Measurements from ENCODE around the gene TSFM.
"Not testable (repeated sequence)": the region's sequence is repeated elsewhere in the genome, so short reads cannot be mapped to it uniquely, and the experiment has no call there.

TSFM gene

DNA sequence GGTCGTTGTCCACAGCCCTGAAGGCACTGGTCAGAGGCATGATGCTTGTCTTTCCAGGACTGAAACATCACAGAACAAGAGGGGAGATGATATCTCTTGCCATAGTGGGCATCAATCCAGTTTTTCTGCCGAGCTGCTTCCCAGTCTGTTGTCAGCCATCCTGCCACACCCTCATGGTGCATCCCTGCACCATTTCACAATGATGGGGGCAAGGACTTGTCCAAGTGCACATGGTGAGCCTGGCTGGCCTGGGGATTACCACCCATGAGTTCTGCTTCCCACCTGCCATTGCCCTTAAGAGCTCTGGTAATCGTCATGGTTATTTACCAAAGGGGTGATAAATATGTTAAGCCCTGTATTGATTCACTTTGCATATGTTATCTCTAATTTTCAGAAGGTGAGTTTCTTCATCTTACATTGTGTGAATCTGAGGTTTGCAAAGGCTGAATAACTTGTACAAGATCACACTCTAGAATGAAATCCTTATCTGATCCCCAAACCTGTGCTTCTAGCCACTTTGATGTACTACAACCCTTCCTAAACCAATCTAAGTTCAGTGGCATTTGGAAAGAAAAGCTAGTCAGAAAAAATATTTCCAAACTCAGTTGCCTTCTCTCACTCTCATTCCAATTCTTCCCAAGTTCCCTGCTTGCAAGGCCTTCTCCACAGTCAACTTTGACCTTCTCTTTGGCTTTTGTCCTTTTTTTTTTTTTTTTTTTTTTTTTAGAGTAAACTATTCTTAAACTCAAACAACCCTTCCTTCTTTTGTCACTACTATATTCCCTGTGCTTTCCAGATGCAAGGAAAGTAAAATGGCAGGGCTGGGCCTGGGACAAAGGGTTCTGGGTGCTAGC lies 33.6 kb downstream of the TSFM start:
- DNase-seq = no peak

DNA sequence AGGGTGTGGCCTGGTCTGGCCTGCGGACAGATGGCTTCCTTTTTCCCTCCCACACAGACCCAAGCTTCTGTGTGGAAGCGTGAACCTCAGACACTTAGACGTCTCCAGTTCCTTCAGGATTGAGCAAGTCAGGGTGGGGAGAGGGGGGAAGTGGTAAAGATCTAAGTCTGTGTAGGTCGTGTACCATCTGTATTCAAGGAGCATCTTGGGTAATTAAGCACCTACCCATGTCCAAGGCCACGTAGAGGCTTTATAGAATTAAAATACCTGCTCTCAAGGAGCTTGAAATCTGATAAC lies 34.2 kb downstream of the TSFM start:
- peak; percentile 74 to 79 (median 79) for DNase-seq

DNA sequence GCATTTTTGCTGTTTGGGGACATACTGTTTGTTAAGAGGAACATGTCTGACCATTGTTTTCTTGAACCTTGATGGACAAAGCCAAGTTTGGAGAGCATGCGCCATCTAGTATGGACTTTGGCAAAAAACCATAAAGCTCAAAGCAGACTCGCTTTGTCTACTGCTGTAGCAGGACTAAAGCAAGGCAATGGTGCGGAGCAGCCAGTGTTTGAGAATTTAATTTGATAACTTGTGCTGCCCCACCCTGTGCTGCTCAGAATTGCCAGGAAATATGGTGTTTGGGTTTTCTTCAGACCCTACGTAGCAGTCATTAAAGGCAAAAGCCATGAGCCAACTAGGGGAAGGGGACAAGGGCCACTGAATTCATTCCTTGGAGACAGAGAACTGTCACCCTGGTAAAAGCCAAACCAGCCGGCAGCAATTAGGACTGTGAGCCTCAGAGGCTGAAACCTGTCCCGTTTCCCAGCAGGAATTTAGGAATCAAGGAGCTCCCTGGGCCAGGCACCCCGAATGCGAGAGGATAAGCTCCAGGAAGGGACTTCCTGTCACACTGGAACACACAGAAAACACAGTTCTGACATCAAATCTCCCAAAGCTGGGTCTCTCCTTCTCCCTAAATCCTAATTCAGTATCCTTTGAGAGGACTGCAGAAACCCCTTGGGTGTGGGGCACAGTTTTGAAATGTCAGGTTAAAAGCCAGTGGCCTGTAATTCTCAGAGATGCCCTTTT lies 34.8 kb downstream of the TSFM start:
- DNase-seq = no peak

DNA sequence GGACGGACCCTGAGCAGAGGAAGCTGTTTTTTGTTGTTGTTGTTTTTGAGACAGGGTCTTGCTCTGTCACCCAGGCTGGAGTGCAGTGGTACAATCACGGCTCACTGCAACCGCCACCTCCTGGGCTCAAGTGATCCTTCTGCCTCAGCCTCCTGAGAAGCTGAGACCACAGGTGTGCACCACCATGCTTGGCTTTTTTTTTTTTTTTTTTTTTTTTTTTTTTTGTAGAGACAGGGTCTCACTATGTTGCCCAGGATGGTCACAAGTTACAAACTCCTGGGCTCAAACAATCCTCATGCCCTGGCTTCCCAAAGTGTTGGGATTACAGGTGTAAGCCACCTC lies 35.4 kb downstream of the TSFM start:
- DNase-seq = not testable (repeated sequence)

DNA sequence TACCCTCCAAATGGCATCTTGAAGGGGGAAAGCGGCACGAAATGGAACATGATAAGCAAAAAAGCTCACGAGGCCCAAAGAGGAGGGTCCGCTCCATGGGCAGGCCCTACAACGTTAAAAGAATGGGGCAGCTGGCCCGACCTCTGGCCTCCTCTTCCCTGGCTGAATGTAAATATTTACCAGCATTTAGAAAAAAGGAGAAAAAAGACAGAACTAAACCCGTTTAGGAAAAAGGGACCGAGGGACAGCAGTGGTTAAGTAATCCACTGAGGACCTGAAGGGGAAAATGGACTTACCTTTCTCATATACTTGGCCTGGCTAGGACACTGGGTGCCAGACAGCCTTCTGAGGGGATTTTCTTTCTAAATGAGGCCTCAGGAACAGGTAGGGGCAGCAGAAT lies 37.5 kb downstream of the TSFM start:
- DNase-seq = not testable (repeated sequence)

DNA sequence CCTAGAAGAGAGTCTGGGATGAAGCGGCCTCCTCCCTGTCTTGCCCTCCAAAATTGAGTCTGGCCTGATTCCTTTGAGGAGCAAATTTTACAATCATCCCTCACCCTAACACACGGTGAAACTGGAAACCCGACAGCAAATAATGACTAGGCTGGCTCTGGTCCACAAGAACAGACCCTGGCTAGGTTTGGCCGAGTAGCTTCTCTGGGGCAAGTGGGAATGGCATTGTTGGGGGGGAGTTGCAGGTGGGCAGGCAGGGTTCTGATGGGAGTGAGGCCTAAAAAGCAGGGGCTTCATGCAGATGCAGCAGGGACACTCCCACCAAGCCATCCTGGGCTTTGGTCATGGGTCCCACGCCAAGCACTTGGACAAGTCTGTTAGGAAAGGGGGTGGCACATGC lies 38.4 kb downstream of the TSFM start:
- not testable (repeated sequence) for DNase-seq

DNA sequence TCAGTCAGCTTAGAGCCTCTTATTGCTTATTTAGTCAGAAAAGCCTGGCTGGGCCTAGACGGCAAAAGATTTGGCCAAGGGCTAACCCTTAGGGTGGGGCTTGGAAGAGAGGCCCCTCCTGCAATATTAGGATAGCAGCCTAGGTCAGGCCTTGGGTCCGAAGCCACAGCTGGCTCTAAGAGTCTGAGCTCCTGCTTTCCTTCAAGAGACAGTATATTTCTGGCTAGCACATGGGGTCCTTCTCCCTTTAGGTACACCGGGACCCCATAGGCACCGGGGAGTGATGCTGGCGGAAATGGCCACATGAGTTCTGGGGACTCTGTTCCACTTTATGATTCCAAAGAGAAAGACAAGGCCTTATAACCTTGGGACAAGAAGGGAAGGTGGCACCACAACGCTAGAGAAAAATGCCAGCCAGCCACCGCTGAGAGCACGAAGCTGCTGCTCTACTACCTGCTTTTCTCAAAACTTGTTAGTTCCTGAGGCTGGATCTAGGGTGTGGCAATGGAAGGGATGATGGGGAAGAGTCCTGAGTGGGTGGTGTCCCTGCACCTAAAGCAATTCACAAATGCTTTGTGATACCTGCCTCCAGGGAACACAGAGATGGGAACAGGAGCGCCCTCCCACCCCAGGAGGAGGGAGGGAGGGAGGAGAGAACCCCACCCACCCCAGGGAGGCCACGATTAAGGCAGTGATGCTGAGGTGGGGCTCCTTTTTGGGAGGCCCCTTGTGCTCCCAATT lies 39.1 kb downstream of the TSFM start:
- no peak for DNase-seq

DNA sequence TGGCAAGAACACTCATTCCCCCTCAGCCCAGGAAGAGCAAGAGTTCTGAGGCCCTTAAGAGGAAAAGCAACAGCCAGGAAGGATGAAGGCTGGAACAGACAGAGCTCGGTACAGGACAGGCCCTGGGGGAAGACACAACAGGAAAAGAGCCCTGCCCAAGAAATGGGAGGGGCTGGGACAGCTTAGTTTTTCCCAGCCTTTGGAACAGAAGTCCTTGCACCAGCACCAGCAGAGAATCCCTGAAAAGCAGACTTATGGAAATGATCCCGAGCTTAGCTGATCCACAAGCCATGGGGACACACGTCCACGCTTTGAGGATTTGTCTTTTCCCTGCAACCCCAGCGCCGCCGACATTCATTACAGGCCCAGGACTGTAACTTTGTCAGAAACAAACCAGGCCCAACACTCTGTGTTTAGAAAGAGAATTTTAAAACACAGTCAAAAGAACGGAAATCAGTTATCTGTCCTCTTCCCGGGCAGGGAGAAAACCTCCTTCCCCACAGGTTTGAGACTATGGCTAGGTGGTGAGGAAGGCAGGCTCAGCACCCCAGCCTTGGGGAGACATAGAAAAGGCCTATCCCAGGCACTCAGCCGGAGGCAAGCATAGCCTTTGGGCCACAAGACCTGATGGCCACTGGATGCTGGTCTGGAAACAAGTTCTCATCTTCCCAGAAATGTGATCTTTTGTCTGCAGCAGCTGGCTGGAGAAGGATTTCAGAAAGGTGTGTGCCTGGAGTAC lies 40.0 kb downstream of the TSFM start:
- DNase-seq = no peak

DNA sequence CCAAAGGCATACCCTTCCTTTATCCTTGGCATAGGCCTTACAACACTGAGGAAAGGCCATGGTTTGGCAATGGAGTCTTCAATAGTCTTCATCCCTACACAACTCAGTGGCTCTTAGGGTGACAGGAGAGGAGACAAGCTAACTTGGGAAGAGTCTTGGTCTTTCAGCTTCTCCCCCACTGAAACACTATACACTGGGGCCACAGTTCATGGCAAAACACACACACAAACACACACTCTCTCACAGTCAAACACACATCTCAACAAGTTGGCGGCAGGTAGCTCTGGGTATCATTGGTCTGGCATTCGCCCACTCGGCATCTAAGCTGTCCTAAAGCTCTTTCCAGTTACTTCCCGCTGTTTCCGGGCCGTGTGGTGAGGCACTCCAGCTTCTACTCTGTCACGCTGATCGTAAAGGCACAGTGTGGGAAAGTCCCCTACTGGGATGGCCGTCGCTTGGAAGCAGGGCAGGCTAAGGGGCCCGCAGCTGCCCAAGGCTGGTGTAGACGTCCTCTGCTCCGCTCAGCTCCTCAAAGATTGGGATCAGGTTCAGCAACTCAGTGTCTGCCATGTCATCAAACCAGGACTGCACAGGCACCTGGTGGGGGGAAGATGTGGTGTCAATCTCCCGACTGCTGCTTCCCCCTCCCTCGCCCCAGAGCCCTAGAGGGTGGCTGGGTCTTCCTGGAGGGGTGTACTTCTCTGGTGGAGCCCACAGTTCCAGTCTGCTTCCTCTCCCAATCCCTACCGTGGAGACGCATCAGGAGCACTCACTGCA lies 40.7 kb downstream of the TSFM start:
- no peak for DNase-seq

DNA sequence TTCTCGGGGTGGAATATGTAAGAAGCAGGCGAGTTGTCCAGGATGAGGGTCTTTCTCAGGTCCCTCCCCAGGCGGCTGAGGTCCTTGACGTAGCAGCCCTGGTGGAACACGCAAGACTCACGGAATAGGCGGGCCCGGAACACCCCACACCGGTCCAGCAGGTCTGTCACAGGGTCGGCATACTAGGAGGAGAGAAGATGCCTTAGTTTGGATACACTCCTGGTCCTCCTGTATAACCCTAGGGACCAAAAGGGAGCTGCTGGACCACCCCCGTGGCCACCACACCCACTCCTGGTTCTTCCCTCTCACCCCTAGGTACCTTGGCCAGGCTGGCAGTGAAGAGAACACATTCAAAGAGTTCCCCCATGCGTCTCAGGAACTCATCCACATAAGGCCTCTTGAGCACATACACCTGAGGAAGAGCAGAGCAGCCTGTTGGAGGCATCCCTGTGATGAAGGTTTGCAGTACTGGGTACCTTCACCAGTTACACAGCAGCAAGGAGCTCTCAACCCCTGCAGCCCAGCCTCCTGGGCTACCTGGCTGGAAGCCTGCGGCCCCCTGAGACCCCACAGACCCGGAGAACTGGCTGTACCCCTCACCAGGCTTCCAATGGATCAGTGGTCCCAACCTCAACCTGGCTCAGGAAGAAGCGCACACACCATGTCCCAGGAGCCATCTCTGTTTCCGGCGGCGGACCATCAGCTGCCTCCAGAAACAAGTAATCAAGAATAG lies 41.5 kb downstream of the TSFM start:
- DNase-seq = no peak

DNA sequence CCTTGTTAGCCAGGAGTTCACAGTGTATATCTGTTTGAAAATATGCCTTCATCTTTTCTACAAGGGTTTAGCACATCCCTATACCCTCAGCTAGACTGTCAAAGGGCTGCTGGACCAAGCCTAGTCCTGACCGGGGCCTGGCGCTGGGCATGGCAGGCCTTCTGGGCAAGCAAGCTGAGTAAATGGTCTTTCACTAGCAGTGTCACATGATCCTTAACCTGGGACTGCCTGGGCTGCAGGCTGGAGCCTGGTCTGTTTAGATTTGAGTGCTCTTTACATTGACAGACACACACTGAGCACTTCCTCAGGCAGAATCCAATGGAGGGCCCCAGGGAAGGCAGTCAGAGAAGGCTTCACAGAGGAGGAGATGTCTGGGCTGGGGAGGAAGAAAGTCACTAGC lies 42.9 kb downstream of the TSFM start:
- DNase-seq = no peak

DNA sequence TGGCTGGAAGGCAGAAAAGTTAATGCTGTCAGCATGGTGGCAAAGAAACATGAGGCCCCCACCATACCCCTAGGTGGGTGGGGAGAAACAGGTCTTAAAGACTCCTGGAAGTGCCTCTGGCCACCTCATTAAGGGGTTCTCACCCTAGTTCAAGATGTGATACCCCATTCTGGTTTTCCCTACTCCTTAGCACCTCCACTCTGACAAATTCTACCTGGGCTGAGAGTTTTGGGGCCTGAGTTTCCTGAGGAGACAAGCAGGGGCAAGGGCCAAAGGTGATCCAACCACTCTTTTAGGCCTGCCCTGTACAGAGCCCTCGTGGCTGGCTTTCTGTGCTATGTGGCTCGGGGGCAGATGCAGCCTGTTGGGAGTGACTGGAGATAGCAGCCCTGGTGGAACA lies 43.8 kb downstream of the TSFM start:
- DNase-seq = no peak

DNA sequence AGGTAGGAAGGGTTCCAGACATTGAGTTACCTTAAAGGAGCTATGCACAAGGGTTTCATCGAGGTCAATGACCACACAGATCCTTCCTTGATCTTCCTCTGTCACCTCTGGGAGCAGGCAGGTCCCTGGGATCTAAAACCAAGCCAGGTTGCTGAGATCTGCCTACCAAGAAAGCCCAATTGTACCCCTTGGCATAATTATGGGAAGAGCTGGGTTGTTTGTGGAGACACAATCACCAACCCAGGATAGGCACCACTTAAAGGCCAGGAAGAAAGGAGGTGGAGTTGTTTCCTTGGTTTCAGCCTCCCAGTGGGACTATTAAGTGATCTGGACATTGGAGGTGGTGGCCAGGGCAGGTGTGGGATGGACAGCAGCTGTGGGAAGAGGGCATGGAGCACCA lies 44.4 kb downstream of the TSFM start:
- DNase-seq = no peak

DNA sequence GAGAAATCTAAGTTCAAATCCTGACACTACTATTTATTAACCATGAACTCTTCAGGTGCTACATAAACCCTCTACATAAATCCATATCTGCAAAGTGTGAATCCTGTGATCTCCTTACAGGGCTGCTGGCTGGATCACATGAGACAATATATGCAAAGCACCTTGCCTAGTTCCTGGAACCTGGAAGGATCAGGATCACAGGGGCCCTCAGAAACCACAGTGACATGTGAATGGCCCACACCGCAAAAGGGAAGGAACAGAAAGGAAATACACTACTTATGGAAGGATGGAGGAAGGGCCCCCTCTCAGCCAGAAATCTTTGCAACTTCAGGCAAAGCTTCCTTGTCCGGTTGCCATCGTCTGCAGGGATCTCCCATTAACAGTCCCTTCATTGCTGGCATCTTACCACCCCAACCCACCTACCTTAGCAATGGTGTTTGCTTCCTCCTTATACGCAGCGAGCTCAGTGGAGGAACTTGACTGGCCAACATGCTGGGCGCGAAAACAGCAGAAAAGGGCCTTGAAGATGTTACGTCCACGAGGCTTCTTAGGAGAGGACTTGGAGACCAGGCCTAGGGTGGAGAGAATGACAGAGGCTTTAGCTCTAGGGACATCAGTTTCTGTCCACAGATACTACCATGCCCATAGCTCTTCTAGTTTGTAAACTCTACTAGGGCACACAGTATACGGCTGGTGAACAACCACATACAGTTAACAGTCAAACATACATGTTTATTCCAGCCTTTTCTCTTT lies 46.6 kb downstream of the TSFM start:
- peak in 2 of 3 donors; percentile 23 to 29 for DNase-seq

DNA sequence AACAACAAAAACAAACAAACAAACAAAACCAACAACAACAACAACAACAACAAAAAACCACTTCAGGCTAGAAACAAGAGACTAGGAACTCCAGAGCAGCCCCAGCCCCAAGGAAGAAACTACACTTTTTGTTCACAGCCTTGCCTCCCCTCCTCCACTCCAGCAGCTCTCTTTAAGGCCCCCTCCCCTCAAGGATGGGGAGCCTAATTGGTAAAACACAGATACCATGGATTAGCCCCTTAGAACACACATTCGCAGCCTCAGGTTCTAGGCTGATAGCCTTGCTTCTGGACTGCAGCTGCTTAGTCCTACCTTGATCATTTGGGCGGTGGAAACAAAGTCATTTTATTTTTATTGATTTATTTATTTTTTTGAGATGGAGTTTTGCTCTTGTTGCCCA lies 47.8 kb downstream of the TSFM start:
- no peak for DNase-seq

DNA sequence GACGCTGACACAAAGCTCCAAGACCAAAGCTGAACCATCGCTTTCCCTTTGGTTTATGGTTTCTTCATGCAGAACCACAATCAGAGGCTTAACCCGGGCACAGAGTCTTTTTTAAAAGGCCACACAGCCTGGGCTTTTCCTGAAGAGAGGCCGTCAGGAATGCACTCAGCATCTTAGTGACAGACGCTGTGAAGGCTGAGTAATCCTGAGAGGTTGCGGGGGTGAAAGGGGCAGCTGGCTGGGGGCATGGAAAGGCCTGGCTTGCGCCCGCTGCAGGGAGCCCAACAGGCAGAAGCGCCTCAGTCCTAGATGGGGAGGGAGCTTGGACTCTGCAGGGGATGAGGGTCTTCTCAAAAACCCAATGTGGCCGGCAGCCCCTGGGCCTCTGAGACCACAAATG lies 50.4 kb downstream of the TSFM start:
- peak in 1 of 3 donors; percentile 26 for DNase-seq

DNA sequence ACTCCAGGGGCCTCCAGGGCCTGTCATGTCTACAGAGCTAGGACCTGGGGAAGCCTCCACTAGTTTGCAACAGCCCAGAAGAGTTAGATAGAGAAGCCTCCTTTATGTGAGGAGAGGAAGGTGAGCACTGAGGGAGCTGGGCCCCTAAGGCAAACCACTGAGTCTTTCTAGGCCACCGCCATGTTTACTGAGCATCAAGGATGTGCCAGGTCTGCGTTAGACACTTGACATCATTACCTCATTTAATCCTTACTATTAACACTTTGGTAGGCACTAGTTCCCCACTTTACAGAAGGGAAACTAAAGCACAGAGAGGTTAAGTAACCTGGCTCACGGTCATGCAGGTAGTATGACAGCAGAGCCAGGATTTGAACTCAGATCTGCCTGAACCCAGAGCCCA lies 51.1 kb downstream of the TSFM start:
- no peak for DNase-seq

DNA sequence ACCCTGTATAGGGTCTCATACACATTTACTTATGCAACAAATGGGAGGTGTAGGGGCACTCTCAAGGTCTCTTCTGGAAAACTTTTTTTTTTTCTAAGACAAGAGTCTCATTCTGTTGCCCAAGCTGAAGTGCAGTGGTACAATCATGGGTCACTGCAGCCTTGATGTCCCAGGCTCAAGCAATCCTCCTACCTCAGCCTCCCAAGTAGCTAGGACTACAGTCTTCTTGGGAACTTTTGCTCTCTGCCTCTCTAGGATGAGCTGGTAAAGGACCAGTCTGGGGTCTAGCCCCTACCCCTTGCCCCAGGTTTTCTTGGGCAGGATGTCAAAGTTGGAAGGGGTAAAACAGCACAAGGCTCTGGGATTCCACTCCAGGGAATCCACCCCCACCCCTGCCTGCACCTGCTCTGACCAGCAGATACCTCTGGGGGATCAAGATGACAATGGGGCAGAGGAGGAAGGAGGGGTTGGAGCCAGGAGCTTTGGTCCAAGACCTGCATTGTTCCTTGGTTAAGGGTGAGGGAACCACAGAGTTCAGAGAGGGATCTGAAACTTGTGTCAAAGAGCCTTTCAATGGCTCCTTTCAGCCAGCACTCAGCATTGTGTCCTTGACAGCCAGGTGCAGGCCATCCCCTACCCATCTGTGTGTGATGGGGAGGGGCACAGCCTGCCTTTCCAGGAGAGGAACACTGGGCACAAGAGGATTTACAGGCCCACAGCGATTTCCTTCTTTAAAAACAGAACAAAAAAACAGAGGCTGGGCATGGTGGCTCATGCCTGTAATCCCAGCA lies 51.7 kb downstream of the TSFM start:
- DNase-seq = no peak

DNA sequence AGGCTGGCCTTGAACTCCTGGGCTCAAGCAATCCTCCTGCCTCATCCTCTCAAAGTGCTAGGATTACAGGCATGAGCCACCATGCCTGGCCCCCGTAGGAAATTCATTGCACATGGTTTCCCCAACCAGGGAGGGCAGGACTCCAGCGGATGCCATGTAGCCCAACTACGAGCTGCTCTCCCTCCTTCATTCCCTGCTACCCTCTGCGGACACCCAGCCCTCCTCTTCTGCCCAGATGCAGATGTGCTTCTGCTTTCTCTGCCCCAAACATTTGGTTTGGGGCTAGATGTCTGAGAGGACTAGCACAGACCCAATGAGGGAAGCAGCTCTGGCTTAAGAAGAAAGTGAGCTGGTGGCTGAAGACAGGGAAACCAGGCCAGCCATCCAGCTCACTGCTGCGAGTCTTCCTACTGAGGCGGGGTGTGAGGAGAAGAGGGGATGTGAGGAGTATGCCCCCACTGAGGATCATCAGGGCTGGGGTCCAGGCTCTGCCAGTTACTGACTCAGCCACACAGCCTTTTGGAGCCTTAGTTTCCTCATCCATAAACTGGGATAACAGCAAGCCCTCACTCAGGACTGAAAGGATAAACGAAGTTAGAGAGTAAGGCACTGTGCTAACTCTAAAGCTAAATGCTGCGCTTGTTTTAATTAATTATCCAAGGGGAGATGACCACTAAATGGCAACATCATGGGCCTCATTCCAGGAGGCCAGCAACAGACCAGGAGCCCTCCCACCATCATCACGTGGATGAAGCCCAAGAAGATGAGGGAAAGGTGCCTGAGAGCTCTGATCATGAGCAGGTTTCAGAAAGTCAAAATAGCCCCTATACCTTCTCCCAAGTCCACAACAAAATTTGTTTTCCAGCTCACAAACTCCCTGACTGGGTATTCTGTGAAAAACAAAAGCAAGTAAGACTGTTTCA lies 53.0 kb downstream of the TSFM start:
- peak in 2 of 3 donors; percentile 22 to 43 for DNase-seq

Measured in suppressor macrophage treated with lipopolysaccharide for 1 hour (primary cell).